GM12878 (cell line): Measurements from ENCODE around the gene CPNE4. TPM values are rescaled to one million over a fixed set of nuclear protein-coding genes. Genes with fewer than 3 reads are reported as not detected.

ENCODE experiments used
- BCLAF1 ChIP-seq: fragments of 450-650 bp; IDR thresholded peaks from 2 replicates; pipeline ENCODE4 v1.6.1; 2017; ENCODE audit warnings: antibody characterized with exemption, mild to moderate bottlenecking, moderate library complexity
- CBFB ChIP-seq: IDR thresholded peaks from 2 replicates; pipeline ENCODE4 v1.6.1; 2016; ENCODE audit warnings: antibody characterized with exemption, low read depth
- CREM ChIP-seq: IDR thresholded peaks from 2 replicates; pipeline ENCODE4 v1.6.1; 2014; ENCODE audit warnings: antibody characterized with exemption, low read depth
- CTCF ChIP-seq, 3 experiments: IDR thresholded peaks in 2 of 3; conservative IDR thresholded peaks in 1 of 3; 2 replicates each; pipeline ENCODE4 v1.5.1; 2011; ENCODE audit warnings: low read depth in 3 of 3, low read length in 3 of 3, mild to moderate bottlenecking in 3 of 3, control low read depth in 2 of 3, moderate library complexity in 2 of 3, inconsistent platforms in 1 of 3, mixed read lengths in 1 of 3; ENCODE audit not compliant: control insufficient read depth in 2 of 3, insufficient read depth in 1 of 3; ENCODE audit errors: extremely low read depth in 1 of 3
- ELK1 ChIP-seq: IDR thresholded peaks from 2 replicates; pipeline ENCODE4 v1.6.1; 2012; ENCODE audit warnings: low read depth, low read length, improper control_type of control experiment
- MTA2 ChIP-seq: fragments of 450-650 bp; IDR thresholded peaks from 2 replicates; pipeline ENCODE4 v1.6.1; 2016; ENCODE audit warnings: low read depth, mild to moderate bottlenecking, moderate library complexity
- POLR2A ChIP-seq: IDR thresholded peaks from 2 replicates; pipeline ENCODE4 v1.6.1; 2011; ENCODE audit warnings: low read depth, mild to moderate bottlenecking, low read length
- PRDM15 ChIP-seq: fragments of 450-650 bp; formaldehyde crosslinking; IDR thresholded peaks from 2 replicates; pipeline ENCODE4 v1.4.0; 2020; ENCODE audit warnings: mild to moderate bottlenecking, moderate library complexity
- SIN3A ChIP-seq: IDR thresholded peaks from 2 replicates; pipeline ENCODE4 v1.6.1; 2012; ENCODE audit warnings: low read depth, low read length, improper control_type of control experiment
- SRF ChIP-seq, 2 experiments: IDR thresholded peaks; 2 replicates each; pipeline ENCODE4 v1.6.1; 2011; ENCODE audit warnings: low read depth in 2 of 2, low read length in 2 of 2, mild to moderate bottlenecking in 1 of 2, moderate library complexity in 1 of 2
- STAT3 ChIP-seq: IDR thresholded peaks from 2 replicates; pipeline ENCODE4 v1.6.1; 2011; ENCODE audit warnings: low read depth, low read length, improper control_type of control experiment
- polyA plus RNA-seq, 11 experiments: library from polyadenylated mRNA; depleted of rRNA in 4 of 11; unstranded in 6 of 11; stranded (reverse) in 5 of 11; fragments of >200 nt; fragmentation: Nextera tagmentation in 4 of 11; fragmentation: Illumina TruSeq in 1 of 11; extraction: Ambion mirVana in 4 of 11; extraction: Trizol in 1 of 11; gene quantifications; 1 replicate in 1 of 11; 2 replicates in 10 of 11; pipeline versions ENCODE4 v1.2.1 to v1.2.3, GENCODE V29; 2011 to 2016; ENCODE audit warnings: inconsistent platforms in 2 of 11, missing spikeins in 2 of 11, low read depth in 1 of 11
- total RNA-seq, 4 experiments: library from RNA; depleted of rRNA in 3 of 4; stranded (reverse); fragments of >200 nt in 3 of 4; fragmentation: Illumina TruSeq in 1 of 4; extraction: Trizol in 1 of 4; gene quantifications; 2 replicates each; pipeline versions ENCODE4 v1.2.1 to v1.2.3, GENCODE V29; 2013 to 2021
- TF ChIP-seq, protein P1 (sequence below): fragments of 450-650 bp; IDR thresholded peaks from 2 replicates; pipeline ENCODE4 v1.6.1; 2018; ENCODE audit warnings: mild to moderate bottlenecking, low read depth, moderate library complexity; ENCODE audit not compliant: partially characterized antibody

The CPNE4 gene
- total and polyA plus RNA-seq, 10 of the 15 experiments (the other 5 are each of a cell fraction or from before 2014, with no cell fraction given): 0.17 to 1.9 (median 0.48) TPM; not detected in 1

GRCh38 chr3:131795390-131796090 lies 239.3 kb downstream of the CPNE4 start (continued):
- TF ChIP-seq SIN3A (no peak), CTCF (IDR thresholded peaks at IDR 0.05 in 2 of 3, conservative IDR thresholded peaks at IDR 0.05 in 1 of 3; ENCODE audit: control insufficient read depth in 2 of 3, extremely low read depth in 1 of 3, insufficient read depth in 1 of 3, low read depth in 3 of 3, low read length in 3 of 3) (no peak), MTA2 (peak; percentile 87), CBFB (peak; percentile 61; the same call in 1 of the 2 replicates), ELK1 (no peak), SRF (IDR thresholded peaks at IDR 0.05; ENCODE audit: low read depth in 2 of 2, low read length in 2 of 2) (no peak), POLR2A (no peak), CREM (0 out of 2 replicates have a peak, but pooled peaks have one; percentile 20), STAT3 (no peak), PRDM15 (CRISPR knock-in tag) (no peak), BCLAF1 (no peak)
- TF ChIP-seq, protein P1, sequence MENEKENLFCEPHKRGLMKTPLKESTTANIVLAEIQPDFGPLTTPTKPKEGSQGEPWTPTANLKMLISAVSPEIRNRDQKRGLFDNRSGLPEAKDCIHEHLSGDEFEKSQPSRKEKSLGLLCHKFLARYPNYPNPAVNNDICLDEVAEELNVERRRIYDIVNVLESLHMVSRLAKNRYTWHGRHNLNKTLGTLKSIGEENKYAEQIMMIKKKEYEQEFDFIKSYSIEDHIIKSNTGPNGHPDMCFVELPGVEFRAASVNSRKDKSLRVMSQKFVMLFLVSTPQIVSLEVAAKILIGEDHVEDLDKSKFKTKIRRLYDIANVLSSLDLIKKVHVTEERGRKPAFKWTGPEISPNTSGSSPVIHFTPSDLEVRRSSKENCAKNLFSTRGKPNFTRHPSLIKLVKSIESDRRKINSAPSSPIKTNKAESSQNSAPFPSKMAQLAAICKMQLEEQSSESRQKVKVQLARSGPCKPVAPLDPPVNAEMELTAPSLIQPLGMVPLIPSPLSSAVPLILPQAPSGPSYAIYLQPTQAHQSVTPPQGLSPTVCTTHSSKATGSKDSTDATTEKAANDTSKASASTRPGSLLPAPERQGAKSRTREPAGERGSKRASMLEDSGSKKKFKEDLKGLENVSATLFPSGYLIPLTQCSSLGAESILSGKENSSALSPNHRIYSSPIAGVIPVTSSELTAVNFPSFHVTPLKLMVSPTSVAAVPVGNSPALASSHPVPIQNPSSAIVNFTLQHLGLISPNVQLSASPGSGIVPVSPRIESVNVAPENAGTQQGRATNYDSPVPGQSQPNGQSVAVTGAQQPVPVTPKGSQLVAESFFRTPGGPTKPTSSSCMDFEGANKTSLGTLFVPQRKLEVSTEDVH: no peak
